K562 (cell line): Measurements from ENCODE around the gene MEF2C. TPM values are rescaled to one million over a fixed set of nuclear protein-coding genes. Genes with fewer than 3 reads are reported as not detected.

ENCODE experiments used
- ADNP ChIP-seq: fragments of 200-800 bp; sonication (Bioruptor generic); IDR thresholded peaks from 2 replicates; pipeline ENCODE4 v1.6.1; 2016; ENCODE audit warnings: missing genetic modification characterization, missing compliant biosample characterization
- ARID3B ChIP-seq: fragments of 250-450 bp; sonication (Bioruptor Pico); IDR thresholded peaks from 2 replicates; pipeline ENCODE4 v1.4.0; 2020; ENCODE audit warnings: borderline replicate concordance
- BHLHE40 ChIP-seq: IDR thresholded peaks from 2 replicates; pipeline ENCODE4 v1.6.1; 2011; ENCODE audit warnings: low read length, improper control_type of control experiment
- ELK3 ChIP-seq: fragments of 450-650 bp; formaldehyde crosslinking; IDR thresholded peaks from 2 replicates; pipeline ENCODE4 v1.4.0; 2020; ENCODE audit warnings: mild to moderate bottlenecking
- FOXM1 ChIP-seq, 2 experiments: fragments of 450-650 bp in 1 of 2; sonication (generic) in 1 of 2; formaldehyde crosslinking in 1 of 2; IDR thresholded peaks; 2 replicates each; pipeline versions ENCODE4 v1.6.1 to v1.9.0; 2017 to 2022; ENCODE audit warnings: low read depth in 2 of 2, mild to moderate bottlenecking in 2 of 2, missing genetic modification reagents in 1 of 2, moderate library complexity in 1 of 2
- GATA2 ChIP-seq: sonication (generic); formaldehyde crosslinking; IDR thresholded peaks from 2 replicates; pipeline ENCODE4 v1.4.0; 2020; ENCODE audit warnings: mild to moderate bottlenecking, missing genetic modification reagents
- GTF2E2 ChIP-seq: fragments of 200-800 bp; sonication (Bioruptor generic); IDR thresholded peaks from 2 replicates; pipeline ENCODE4 v1.6.1; 2016; ENCODE audit warnings: missing genetic modification characterization, missing compliant biosample characterization
- IFI16 ChIP-seq: fragments of 250-450 bp; sonication (Bioruptor Pico); IDR thresholded peaks from 2 replicates; pipeline ENCODE4 v2.1.2; 2022; ENCODE audit warnings: mild to moderate bottlenecking, inconsistent platforms
- NRF1 ChIP-seq, 2 experiments: fragments of 450-650 bp; IDR thresholded peaks in 1 of 2; conservative IDR thresholded peaks in 1 of 2; 2 replicates each; pipeline ENCODE4 v1.6.1; 2014; ENCODE audit warnings: mild to moderate bottlenecking in 2 of 2
- ZNF175 ChIP-seq: fragments of 200-800 bp; sonication (Bioruptor generic); IDR thresholded peaks from 2 replicates; pipeline ENCODE4 v1.6.1; 2016; ENCODE audit warnings: low read depth, mild to moderate bottlenecking, missing genetic modification characterization, missing compliant biosample characterization
- ZNF318 ChIP-seq, 2 experiments: fragments of 450-650 bp; IDR thresholded peaks; 2 replicates each; pipeline ENCODE4 v1.6.1; 2016; ENCODE audit warnings: mild to moderate bottlenecking in 2 of 2, borderline replicate concordance in 1 of 2, low read depth in 1 of 2, moderate library complexity in 1 of 2
- ZNF57 ChIP-seq: fragments of 450-650 bp; formaldehyde crosslinking; IDR thresholded peaks from 2 replicates; pipeline ENCODE4 v1.4.0; 2020; ENCODE audit warnings: mild to moderate bottlenecking, moderate library complexity
- ZZZ3 ChIP-seq: fragments of 450-650 bp; IDR thresholded peaks from 2 replicates; pipeline ENCODE4 v1.6.1; 2016; ENCODE audit warnings: antibody characterized with exemption, mild to moderate bottlenecking, moderate library complexity
- polyA plus RNA-seq, 8 experiments: library from polyadenylated mRNA; depleted of rRNA in 4 of 8; stranded (reverse) in 5 of 8; unstranded in 3 of 8; fragments of >200 nt; fragmentation: Nextera tagmentation in 2 of 8; fragmentation: Illumina TruSeq in 1 of 8; extraction: Ambion mirVana in 2 of 8; extraction: Trizol in 1 of 8; gene quantifications; 2 replicates each; pipeline versions ENCODE4 v1.2.1 to v1.2.3, GENCODE V29; 2011 to 2014; ENCODE audit warnings: inconsistent platforms in 1 of 8, missing spikeins in 1 of 8
- total RNA-seq, 7 experiments: library from RNA; depleted of rRNA in 6 of 7; stranded (reverse); fragments of >200 nt in 6 of 7; fragmentation: Illumina TruSeq in 2 of 7; extraction: Trizol in 2 of 7; gene quantifications; 2 replicates each; pipeline versions ENCODE4 v1.2.1 to v1.2.3, GENCODE V29; 2011 to 2021; ENCODE audit warnings: low replicate concordance in 1 of 7

The MEF2C gene
- total and polyA plus RNA-seq, 9 of the 15 experiments (the other 6 are each of a cell fraction or from before 2014, with no cell fraction given), result 25.1 to 67.8 (median 58.3) TPM

GRCh38 chr5:88826646-88827585, 56.1 kb downstream of the MEF2C start (continued):
- no peak for TF ChIP-seq ARID3B (CRISPR knock-in tag)
- no peak for TF ChIP-seq IFI16 (CRISPR knock-in tag)
- TF ChIP-seq GTF2E2 (tag), result no peak
- TF ChIP-seq BHLHE40, result no peak
- peak; percentile 38; the same call in 1 of the 2 replicates for TF ChIP-seq FOXM1 (IDR thresholded peaks at IDR 0.05; ENCODE audit: low read depth)
- TF ChIP-seq FOXM1 (CRISPR knock-in tag; IDR thresholded peaks at IDR 0.05; ENCODE audit: low read depth), result no peak
- no peak for TF ChIP-seq ELK3
- TF ChIP-seq GATA2, result no peak
- TF ChIP-seq ZNF57 (CRISPR knock-in tag), result no peak
- TF ChIP-seq ZZZ3, result no peak
- TF ChIP-seq ADNP (tag), result no peak
- no peak for TF ChIP-seq ZNF175 (CRISPR knock-in tag)
- TF ChIP-seq ZNF318 (IDR thresholded peaks at IDR 0.05; ENCODE audit: borderline replicate concordance in 1 of 2, low read depth in 1 of 2), result peak in 1 of 2 experiments; percentile 39; a peak in 1 of 4 replicates
- peak; percentile 37 to 52; a peak in 3 of 4 replicates for TF ChIP-seq NRF1 (conservative IDR thresholded peaks at IDR 0.05 in 1 of 2, IDR thresholded peaks at IDR 0.05 in 1 of 2)
